AG10803 (cell line): ENCODE results near the gene SLC25A31.

Experiments
- DNase-seq: peaks from one replicate; pipeline ENCODE4 v3.0.0; 2010; ENCODE audit warnings: low read depth
- H3K4me3 ChIP-seq: 2 replicates; pipeline ENCODE4 v1.5.1; 2011; ENCODE audit warnings: mild to moderate bottlenecking, low read length, control low read depth
- TF ChIP-seq, protein P1 (sequence below): conservative IDR thresholded peaks from 2 replicates; pipeline ENCODE4 v1.5.1; 2011; ENCODE audit warnings: mild to moderate bottlenecking, low read length, control low read depth, inconsistent platforms

SLC25A31 gene

DNA sequence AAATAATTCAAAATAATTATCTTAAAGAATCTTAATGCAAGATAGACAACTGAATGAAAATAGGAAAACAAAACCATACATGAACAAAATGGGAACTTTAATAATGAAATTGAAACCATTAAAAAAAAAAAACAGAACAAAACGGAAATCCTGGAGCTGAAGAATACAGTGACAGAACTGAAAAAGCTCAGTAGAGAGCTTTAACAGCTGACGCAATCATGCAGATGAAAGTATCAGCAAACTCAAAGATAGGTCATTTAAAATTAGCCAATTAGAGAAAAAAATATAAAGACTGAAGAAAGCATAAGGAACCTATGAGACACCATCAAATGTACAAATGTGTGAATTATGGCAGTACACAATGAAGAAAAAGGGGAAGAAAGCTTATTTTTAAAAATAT is 18.8 kb downstream of the SLC25A31 start:
- no peak for DNase-seq
- H3K4me3 ChIP-seq, result no peak overlapping the region
- TF ChIP-seq, protein P1, sequence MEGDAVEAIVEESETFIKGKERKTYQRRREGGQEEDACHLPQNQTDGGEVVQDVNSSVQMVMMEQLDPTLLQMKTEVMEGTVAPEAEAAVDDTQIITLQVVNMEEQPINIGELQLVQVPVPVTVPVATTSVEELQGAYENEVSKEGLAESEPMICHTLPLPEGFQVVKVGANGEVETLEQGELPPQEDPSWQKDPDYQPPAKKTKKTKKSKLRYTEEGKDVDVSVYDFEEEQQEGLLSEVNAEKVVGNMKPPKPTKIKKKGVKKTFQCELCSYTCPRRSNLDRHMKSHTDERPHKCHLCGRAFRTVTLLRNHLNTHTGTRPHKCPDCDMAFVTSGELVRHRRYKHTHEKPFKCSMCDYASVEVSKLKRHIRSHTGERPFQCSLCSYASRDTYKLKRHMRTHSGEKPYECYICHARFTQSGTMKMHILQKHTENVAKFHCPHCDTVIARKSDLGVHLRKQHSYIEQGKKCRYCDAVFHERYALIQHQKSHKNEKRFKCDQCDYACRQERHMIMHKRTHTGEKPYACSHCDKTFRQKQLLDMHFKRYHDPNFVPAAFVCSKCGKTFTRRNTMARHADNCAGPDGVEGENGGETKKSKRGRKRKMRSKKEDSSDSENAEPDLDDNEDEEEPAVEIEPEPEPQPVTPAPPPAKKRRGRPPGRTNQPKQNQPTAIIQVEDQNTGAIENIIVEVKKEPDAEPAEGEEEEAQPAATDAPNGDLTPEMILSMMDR, result no peak

DNA sequence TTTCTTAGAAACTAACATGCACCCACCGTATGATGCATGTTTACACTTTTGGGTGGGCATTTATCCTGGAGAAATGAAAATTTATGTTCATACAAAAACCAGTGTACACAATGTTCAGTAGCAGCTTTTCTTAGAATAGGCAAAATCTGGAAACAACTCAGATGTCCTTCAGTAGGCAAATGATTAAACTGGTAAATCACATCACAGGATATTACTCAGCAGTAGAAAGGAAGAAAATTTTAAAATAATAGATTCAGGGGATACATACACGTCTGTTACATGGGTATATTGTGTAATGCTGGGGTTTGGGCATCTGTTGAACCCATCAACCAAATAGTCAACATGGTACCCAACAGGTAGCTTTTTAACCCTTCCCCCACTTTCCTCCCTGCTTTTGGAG is 26.7 kb downstream of the SLC25A31 start:
- TF ChIP-seq, protein P1, result no peak
- DNase-seq, result no peak
- no peak overlapping the region for H3K4me3 ChIP-seq

DNA sequence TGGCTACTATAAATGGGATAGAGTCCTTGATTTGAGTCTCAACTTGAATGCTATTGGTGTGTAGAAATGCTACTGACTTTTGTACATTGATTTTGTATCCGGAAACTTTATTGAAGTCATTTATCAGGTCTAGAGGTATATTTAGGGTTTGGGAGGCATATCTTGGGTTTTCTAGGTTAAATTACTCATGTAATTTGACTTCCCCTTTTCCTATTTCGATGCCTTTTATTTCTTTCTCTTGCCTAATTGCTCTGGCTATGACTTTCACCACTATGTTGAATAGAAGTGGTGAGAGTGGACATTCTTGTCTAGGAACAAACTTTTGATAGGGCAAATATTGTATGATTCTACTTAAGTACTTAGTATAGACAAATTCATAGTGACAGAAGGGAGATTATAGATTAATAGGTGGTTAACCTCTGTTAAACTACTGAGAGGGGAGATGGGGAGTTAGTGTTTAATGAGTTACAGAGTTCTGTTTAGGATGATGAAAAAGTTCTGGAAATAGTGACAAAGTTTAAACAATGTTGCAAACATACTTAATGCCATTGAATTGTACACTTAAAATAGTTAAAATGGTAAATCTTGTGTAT is 29.1 kb downstream of the SLC25A31 start:
- no peak overlapping the region for H3K4me3 ChIP-seq
- no peak for DNase-seq
- TF ChIP-seq, protein P1, result no peak

DNA sequence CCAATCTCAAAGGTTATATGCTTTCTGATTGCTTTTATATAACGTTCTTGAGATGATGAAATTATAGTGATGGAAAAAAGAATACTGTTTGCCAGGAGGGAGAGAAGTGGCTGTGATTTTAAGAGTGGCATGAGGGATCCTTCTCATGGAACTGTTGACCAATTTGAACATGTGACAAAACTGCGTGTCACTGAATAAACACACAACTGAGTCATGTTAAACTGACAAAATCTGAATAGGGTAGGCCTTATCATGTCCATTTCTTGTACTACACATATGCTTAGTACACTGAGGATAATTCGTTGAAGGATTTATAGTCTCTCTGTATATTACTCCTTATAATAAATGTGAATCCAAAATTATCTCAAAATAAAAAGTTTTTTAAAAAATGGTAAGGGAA is 29.7 kb downstream of the SLC25A31 start:
- no peak for DNase-seq
- TF ChIP-seq, protein P1, result no peak
- no peak overlapping the region for H3K4me3 ChIP-seq

DNA sequence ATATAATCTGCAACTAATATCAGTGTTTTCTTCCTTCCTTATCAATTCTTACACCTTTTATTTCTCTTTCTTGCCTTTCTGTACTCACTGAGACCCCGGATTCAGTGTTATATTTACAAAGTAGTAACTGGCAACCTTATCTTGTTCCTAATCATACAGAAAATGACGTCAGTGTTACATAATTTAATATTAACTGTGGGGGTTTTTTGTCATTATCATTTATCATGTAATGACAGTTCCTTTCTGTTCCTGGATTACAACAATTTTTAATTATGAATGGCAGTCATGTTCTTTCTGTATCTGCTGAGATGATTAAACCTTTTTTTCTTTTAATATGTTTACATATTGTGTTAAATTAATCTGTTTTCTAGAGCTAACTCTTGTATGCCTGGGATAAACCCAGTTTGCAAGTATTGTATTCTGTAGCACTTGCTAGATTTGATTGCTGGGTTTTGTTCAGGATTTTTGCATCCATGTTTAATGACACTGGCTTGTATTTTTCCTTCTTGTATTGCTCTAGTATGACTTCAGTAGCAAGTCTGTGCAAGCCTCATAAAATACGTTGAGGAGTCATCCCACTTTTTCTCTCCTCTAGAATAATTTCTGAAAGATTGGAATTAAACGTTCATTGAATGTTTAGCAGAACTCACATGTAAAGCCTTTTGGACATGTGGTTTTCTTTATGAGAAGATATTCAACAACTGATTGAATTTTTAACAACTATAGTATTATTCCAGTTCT is 41.5 kb downstream of the SLC25A31 start:
- TF ChIP-seq, protein P1, result no peak
- H3K4me3 ChIP-seq, result no peak overlapping the region
- no peak for DNase-seq

DNA sequence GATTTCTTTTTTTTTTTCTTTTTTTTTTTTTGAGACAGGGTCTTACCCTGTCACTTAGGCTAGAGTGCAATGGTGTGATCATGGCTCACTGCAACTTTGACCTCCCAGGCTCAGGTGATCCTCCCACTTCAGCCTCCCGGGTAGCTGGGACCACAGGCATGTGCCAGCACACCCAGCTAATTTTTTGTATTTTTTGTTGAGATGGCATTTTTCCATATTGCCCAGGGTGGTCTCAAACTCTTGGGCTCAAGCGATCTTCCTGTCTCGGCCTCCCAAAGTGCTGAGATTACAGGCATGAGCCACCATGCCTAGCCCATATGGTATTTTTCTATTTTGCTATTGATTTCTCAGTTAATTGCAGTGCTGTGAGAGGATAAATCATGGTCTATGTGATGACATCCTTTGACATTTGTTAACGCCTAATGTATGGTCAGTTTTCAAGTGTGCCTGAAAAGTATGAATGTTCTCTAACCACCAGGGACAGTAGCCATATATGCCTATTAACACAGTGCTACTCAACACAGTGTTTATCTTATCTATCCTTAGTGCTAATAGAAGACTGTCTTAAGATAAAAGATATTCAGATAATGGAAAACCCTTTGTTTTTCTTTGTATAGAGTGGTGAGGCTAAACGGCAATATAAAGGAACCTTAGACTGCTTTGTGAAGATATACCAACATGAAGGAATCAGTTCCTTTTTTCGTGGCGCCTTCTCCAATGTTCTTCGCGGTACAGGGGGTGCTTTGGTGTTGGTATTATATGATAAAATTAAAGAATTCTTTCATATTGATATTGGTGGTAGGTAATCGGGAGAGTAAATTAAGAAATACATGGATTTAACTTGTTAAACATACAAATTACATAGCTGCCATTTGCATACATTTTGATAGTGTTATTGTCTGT is 42.8 kb downstream of the SLC25A31 start:
- H3K4me3 ChIP-seq, result no peak overlapping the region
- DNase-seq, result no peak
- TF ChIP-seq, protein P1, result no peak
